GM12864 (cell line): ENCODE results near the gene NARS2.
"Not testable (repeated sequence)": the region's sequence is repeated elsewhere in the genome, so short reads cannot be mapped to it uniquely, and the experiment has no call there.

Experiments used
- DNase-seq: peaks from one replicate; pipeline ENCODE4 v3.0.0-alpha.2; 2011; ENCODE audit warnings: low read depth
- H3K4me3 ChIP-seq: 2 replicates; pipeline ENCODE4 v1.5.1; 2011; ENCODE audit warnings: mild to moderate bottlenecking, low read depth, low read length, control low read depth
- CTCF ChIP-seq: IDR thresholded peaks from 2 replicates; pipeline ENCODE4 v1.5.1; 2011; ENCODE audit warnings: low read depth, mild to moderate bottlenecking, moderate library complexity, low read length, control low read depth, inconsistent platforms; ENCODE audit errors: missing control alignments

Gene NARS2

DNA sequence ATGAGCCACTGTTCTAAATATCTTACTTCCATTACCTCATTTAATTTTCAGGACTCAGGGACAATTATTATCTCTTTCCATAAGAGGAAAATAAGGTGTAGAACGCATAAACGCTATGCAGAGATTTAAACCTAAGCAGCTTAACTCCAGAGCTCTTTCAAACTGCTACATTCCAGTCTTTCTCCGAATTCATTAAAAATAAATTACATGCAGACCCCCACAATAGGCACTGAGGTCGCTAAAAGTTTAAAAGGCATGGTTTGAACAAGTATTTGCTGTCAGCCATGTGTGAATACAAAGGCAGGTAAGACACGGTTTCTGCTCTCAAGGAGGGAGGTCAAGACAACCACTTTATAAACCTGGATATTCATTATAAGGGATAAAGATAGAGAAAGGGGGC, 983 bp downstream of the NARS2 start:
- DNase-seq, result no peak
- TF ChIP-seq CTCF, result no peak
- H3K4me3 ChIP-seq, result peak overlapping the region; percentile 97

DNA sequence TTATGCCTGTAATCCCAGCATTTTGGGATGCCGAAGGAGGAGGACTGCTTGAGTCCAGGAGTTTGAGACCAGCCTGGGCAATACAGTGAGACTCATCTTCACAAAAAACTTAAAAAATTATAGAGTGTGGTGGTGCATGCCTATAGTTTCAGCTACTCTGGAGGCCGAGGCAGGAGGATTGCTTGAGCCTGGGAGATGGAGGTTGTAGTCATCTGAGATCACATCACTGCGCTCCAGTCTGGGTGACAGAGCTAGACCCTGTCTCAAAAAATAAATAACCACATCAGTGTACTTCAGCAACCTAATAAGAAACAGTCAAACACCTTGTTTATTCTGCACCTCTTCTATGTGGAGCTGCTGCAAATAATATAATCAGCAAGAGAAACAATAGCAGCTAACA, 1.4 kb downstream of the NARS2 start:
- no peak for TF ChIP-seq CTCF
- peak overlapping the region; percentile 97; the same call in 1 of the 2 replicates for H3K4me3 ChIP-seq

DNA sequence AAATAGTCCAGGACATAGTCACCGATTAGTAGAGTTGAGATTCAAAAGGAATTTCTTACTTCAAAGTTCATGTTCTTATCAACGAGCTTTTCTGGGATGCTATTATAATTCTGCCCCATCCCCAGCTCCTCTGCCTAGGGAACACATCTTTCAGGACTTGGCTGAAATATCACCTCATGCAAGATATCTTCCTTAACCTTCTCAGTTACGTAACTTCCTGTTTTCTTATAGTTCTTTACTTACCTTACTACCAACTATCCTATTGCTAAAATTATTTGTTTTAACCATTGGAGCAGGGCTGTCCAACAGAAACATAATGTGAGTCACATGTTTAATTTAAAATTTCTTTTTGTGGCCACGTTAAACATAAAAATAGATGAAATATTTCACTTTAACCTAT, 2.3 kb downstream of the NARS2 start:
- no peak for TF ChIP-seq CTCF
- H3K4me3 ChIP-seq, result no peak overlapping the region

More for the DNA sequence above, 1.4 kb downstream of the NARS2 start:
- no peak for DNase-seq

DNA sequence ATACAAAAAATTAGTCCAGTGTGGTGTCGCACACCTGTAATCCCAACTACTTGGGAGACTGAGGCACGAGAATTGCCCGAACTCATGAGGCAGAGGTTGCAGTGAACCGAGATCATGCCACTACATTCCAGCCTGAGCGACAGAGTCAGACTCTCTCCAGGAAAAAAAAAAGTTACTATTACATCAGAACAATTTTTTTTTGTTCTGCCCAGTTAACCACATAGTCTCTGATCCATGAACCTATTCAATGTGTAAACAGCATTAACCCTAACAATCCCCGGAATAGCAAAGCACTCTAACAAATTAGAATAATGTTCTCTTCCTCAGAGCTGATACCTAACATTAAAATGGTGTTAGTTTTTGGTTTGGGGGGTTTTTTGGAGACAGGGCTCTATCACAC, 4.6 kb downstream of the NARS2 start:
- DNase-seq, result no peak
- no peak overlapping the region for H3K4me3 ChIP-seq
- no peak for TF ChIP-seq CTCF

More for the DNA sequence above, 2.3 kb downstream of the NARS2 start:
- no peak for DNase-seq

DNA sequence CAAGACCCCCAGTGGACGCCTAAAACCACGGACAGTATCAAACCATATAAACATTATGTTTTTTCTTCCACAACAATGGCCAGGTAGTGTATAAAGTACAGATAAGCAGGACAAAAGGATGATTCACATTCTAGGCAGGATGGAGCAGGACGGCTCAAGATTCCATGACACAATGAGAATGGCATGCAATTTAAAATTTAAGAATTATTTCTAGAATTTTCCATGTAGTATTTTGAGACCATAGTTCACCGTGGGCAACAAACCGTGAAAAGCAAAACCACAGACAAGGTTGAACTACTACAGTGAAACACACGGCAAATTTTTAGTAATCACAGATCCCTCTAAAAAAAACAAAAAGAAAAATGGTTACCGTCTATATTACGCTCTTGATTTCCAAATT, 7.5 kb downstream of the NARS2 start:
- TF ChIP-seq CTCF, result no peak
- no peak overlapping the region for H3K4me3 ChIP-seq
- DNase-seq, result no peak

GRCh38 chr11:78564490-78565467, 9.9 kb downstream of the NARS2 start:
- TF ChIP-seq CTCF, result peak; percentile 49
- H3K4me3 ChIP-seq, result no peak overlapping the region
- DNase-seq, result no peak

DNA sequence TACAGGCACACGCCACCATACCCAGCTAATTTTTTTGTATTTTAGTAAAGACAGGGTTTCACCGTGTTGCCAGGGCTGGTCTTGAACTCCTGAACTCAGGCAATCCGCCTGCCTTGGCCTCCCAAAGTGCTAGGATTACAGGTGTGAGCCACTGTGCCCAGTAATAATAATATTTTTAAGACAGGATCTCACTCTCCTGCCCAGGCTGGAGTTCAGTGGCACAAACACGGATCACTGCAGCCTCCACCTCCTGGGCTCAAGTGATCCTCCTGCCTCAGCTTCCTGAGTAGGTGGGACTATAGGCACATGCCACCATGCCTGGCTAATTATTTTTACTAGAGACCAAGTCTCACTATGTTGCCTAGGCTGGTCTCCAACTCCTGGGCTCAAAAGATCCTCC, 10.6 kb downstream of the NARS2 start:
- DNase-seq, H3K4me3 ChIP-seq: not testable (repeated sequence)

DNA sequence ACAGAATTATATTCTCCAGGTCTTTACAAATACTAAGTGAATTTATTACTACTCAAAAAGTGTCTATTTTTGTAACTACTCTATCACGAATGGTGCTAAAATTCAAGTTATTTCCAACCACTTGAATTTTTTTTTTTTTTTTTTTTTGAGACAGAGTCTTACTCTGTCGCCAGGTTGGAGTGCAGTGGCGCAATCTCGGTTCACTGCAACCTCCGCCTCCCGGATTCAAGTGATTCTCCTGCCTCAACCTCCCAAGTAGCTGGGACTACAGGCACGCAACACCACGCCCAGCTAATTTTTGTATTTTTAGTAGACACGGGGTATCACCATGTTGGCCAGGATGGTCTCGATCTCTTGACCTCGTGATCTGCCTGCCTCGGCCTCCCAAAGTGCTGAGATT, 11.6 kb downstream of the NARS2 start:
- DNase-seq, H3K4me3 ChIP-seq: not testable (repeated sequence)
